ELR (cell line): ENCODE data around the gene SLC9B1.

Experiments used
- DNase-seq: peaks from one replicate; pipeline ENCODE4 v3.0.0-alpha.2; 2015; ENCODE audit warnings: low read depth

SLC9B1 gene, protein sequence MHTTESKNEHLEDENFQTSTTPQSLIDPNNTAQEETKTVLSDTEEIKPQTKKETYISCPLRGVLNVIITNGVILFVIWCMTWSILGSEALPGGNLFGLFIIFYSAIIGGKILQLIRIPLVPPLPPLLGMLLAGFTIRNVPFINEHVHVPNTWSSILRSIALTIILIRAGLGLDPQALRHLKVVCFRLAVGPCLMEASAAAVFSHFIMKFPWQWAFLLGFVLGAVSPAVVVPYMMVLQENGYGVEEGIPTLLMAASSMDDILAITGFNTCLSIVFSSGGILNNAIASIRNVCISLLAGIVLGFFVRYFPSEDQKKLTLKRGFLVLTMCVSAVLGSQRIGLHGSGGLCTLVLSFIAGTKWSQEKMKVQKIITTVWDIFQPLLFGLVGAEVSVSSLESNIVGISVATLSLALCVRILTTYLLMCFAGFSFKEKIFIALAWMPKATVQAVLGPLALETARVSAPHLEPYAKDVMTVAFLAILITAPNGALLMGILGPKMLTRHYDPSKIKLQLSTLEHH

GRCh38 chr4:103019308-103020124, at the start of gene SLC9B1:
Gene SLC9B1, minus strand, starts transcription at chr4:103019705. Its CDS starts 27,994 bp downstream, at chr4:102991711.
- peak; percentile 95 for DNase-seq

DNA sequence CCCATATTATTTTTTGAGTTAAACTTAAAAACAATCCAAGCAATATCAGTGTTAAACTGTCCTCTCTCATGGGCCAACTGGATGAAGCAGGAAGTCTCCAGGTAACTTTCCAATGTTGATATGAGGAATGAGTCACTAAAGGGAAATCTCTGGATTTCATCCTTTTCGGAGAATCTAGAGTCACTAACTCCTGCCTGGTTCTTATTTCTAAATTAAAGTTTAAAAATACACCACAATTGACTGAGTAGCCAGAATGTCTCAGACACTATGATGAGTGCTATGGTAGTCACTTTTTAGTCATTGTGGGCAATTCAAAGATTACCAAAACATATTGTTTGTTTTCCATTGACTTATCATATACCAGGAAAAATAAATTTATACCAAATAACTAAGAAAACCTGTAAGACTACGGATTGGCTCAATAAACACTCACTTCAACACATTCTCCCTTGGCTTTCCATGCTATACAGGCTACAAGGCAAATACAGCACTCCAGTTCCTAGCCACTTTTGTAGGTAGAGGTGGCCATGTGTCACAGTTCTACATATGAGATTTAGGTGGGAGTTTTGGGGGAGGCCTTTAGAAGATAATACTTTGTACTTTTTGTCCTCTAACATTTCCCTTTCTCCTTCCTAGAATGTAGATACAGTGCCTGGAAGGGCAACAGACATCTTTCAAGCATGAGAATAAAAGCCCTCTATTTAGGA, 48.5 kb upstream of the SLC9B1 start:
- peak; percentile 68 for DNase-seq

DNA sequence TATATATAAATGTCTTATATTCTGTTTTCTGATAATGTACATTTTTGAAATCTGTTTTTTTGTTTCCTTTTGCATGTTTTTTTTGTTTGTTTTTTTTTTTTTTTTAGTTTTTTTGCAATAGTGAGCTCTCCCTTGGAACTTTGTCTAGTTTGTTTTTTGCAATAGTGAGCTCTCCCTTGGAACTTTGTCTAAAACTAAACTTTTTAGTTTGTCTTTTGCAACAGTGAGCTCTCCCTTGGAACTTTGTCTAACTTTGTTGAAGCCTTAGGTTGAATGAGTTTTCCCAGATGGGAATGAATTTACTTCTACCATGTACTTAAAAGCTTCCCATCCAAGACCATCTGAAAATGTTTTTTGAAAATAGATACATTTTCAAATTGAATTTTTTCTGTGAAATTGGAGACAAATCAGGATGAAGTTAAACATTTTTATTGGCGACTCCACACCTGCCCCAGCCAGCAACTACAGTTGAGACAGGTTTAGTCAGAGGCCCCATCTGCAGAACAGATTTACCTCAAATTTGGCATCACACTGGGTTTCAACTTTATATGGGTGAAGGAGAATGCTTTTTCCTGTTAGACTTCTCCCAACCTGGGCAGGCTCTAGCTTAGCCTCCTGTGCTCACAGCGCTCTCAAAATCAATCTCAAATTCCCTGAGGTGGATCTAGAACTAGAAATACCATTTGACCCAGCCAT, 41.1 kb upstream of the SLC9B1 start:
- no peak for DNase-seq

- no peak for DNase-seq
Observed at GRCh38 chr4:103054030-103054429, 34.5 kb upstream of the SLC9B1 start.

- no peak for DNase-seq
Observed at GRCh38 chr4:103052779-103053178, 33.3 kb upstream of the SLC9B1 start.

DNA sequence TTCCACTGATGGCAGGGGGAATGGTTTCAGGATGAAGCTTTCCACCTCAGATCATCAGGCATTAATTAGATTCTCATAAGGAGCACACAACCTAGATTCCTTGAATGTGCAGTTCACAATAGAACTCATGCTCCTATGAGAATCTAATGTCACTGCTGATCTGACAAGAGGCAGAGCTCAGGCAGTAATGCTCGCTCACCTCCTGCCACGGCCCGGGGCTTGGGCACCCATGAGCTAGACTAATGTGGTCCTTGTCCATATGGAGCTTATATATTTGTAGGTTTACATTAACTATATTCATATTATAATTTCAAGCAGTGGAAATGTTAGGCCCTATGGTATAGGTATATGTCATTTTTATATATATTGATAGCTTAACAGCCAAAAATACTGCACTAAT, 32.6 kb upstream of the SLC9B1 start:
- DNase-seq = no peak

DNA sequence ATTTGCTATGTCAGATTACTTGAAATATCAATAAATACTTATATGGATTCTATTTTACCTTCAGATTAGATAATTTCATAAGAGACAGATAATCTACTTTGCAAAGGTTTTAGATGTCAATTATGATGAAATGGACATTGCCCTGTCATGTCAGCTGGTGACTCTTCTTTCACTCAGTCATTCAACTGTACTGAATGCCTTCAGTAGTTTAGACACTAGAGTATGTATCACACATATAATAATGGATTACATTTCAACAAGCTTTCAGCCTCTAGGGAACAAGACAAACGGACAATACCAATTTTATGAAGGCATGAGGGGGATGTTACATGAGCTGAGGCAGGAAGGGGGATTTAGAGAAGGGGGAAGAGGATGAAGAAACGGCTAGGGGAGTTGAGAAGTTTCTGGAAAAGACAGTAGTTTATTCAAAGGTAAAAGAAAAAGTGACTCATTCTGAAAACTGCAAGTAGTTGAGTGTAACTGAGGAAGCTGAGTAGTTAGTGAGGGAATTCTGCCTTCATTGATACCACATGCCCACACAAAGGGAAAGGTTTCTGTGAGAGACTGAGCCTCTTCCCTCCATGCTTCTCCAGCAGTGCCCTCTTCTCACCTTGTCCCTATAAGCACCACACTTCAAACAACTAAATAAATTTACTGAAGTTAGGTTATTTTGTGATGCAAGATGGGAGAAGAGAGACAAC, 31.4 kb upstream of the SLC9B1 start:
- peak; percentile 10 for DNase-seq

DNA sequence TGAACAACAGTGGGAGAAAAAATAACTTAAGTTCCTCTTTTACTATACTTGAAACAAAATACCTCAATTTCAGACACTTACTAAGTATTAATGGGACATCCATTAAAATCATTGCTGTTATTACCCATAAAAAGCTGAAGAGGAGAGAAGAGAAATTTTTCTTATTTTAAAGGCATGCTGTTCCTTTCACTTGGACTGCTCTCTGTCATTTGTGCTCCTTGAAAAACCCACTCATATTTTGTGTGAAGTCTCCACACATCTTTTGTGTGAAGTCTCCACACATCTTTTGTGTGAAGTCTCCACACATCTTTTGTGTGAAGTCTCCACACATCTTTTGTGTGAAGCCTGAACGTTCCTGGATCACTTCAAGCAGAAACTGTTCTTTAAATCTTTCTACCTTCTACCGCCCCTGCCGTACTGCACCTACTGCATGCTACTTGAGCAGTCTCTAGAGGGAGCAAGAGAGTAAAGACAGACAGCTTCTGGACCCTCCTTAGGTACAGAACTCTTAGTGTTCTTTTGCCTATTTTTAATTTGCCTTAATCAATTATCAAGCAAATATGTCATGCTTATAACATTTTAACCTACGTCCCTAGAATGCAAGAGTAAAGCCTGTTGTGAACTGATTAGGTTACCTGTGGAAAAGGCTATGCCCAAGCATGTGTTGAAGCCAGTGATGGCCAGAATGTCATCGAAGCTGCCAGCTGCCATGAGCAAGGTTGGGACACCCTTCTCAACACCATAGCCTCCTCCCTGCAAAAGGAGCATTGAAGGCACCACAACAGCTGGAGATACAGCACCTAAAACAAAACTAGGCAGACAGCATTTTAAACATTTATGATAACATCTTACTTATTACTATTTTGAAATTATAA, 27.1 kb upstream of the SLC9B1 start:
- peak; percentile 67 for DNase-seq

DNA sequence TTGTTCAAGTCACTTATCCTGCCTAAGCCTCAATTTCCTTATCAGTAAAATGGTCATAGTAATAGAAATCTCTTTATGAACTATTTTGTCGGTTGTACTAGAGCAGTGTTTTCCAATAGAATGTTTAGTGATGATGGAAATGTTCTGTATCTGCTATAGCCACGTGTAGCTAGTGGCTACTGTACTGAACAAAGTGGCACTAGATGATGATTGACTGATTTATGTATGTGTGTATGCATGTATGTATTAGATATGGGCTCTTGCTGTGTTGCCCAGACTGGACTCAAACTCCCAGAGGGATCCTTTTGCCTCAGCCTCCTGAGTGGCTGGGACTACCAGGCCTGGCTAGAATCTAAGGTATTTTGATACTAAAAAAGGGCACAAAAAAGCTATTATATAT, 24.7 kb upstream of the SLC9B1 start:
- no peak for DNase-seq

DNA sequence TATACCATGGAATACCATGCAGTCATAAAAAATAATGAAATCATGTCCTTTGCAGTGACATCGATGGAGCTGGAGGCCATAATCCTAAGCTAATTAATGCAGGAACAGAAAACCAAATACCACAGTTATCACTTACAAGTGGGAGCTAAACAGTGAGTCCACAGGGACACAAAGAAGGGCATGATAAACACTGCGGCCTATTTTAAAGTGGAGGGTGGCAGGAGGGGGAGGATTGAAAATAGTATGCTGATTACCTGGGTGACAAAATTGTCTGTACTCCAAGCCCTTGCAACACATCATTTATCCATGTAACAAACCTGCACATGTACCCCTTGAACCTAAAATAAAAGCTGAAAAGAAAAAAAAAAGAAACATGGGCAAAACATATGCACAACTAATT, 16.7 kb upstream of the SLC9B1 start:
- no peak for DNase-seq

DNA sequence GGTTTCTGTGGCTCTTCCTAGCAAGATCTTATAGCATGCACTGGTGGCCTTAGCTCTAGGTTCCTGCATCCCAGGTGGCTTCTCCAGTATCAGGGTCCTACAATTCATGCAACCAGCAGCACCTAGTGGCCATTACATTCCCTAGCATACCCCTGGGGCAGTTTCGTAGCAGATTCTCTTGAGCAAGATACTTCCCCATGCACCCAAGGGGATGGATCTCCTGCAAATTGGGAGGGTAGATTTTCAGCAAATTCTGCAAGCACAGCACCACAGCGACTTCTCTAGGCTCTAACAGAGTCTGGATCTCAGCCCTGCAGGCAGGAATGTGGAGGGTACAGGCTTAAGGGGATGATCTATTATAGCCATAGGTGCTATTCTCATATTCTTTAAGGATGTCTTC, 13.1 kb upstream of the SLC9B1 start:
- DNase-seq = peak; percentile 60

GRCh38 chr4:103030791-103031190, 11.3 kb upstream of the SLC9B1 start:
- DNase-seq = no peak

DNA sequence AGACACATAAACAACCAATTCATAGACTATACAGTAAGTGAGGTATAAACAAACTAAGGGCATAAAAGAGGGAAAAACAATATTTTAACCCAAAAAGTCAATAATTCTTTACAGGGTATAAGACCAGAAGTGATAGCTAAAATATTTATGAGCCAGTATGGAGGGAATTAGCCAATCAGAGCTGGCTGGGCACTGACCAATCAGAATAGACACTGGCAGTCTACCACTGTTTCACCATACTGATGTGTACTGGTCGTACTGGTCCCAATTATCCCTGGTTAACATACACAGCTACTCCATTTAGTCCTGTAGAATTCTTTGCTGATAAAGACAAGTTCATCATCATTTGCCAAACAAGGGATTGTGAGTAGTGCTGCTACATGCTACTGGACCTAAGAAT, 9.8 kb upstream of the SLC9B1 start:
- no peak for DNase-seq

GRCh38 chr4:103026868-103027267, 7.4 kb upstream of the SLC9B1 start:
- no peak for DNase-seq

GRCh38 chr4:103024996-103025395, 5.5 kb upstream of the SLC9B1 start:
- DNase-seq = no peak

- DNase-seq = no peak
Observed at GRCh38 chr4:103021120-103021519, 1.6 kb upstream of the SLC9B1 start.

DNA sequence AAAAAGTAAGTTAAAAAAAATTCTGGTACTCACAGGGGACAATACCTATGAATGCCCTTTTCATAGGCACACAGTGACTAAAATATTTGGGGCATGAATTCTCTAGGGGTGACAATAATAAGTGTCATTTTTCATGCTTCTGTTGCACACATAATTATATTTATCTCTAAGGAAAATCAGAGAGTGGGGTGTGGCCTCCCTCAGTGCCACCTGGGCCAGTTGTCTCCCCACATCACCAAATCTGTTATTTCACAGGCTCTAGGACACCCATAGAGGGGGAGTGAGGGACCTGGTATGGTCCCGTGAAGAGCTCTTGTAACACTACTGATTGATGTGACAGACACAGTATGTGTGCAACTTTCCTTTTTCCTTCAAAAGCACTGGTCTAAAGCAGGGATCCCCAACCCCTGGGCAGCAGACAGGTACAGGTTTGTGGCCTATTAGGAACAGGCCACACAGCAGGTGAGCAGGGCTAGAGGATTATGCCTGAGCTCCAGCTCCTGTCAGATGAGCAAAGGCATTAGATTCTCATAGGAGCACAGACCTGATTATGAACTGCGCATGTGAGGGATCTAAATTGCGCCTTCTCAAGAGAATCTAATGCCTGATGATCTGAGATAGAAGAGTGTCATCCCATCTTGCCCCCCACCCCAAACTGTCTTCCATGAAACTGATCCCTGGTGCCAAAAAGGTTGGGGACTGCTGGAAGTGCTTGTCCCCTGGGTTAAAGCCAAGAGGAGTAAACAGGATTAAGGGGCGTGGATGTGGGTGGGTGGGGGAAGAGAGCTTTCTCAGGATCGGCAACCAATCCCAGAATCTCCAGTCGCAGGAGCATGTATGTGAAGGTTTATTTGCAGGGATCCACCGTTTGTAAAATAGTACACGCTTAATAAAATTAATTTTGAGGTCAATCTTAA, 856 bp downstream of the SLC9B1 start:
- DNase-seq = peak; percentile 39

DNA sequence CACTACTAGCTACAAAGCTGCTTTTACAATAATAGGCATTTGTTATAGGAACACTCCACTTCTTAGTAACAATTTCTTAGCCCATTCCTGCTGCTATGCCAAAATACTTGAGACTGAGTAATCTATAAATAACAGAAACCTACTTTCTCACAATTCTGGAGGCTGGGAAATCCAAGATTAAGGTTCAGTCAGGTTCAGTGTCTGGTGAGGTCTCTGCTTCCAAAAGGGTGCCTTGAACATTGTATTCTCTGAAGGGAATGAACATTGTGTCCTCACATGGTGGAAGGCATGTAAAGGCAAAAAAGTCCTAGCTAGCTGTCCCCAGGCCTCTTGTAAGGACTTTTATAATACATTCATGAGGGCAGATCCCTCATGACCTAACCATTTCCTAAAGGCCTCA, 7.0 kb downstream of the SLC9B1 start:
- no peak for DNase-seq

DNA sequence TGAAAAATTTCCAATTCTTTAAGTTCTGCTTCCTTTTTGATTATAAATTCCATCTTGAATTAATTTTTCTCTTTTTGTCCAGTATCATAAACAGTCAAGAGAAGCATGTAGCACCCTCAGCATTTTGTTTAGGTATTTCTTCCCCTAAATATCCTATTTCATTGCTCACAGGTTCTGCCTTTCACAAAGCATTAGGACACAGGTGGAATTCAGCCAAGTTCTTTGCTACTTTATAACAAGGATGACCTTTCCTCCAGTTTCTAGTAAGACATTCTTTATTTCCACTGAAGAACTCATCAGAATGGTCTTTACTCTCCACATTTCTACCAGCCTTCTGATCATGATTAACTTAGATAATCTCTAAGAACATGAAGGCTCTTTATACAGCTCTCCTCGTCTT, 7.4 kb downstream of the SLC9B1 start:
- DNase-seq = peak; percentile 18
